B cell (primary cell): ENCODE measurements around the gene MUC22. TPM values are rescaled to one million over a fixed set of nuclear protein-coding genes. Genes with fewer than 3 reads are reported as not detected.

Experiments used
- ATAC-seq: fragments of 200-7000 bp; cut with Tn5 transposase; one replicate; pipeline ENCODE4 v1.10.0; 2021; ENCODE audit warnings: low read depth, mild to moderate bottlenecking, moderate number of reproducible peaks, moderate library complexity
- CTCF ChIA-PET: fragments of 350-600 bp; sonication (Branson Sonifier 250); formaldehyde crosslinking; loops from one replicate; lab custom pipeline; 2021; ENCODE audit warnings: antibody characterized with exemption, inconsistent platforms; lab: Charles Lee
- POLR2A ChIA-PET: fragments of 350-600 bp; sonication (Branson Sonifier 250); formaldehyde crosslinking; loops from one replicate; lab custom pipeline; 2021; ENCODE audit warnings: antibody characterized with exemption; lab: Charles Lee
- DNase-seq: peaks from one replicate; pipeline ENCODE4 v3.0.0; 2013
- H2AFZ ChIP-seq: 2 replicates; pipeline ENCODE4 v1.6.1; 2012; ENCODE audit warnings: mild to moderate bottlenecking, low read depth, low read length; ENCODE audit not compliant: insufficient read depth, poor library complexity, severe bottlenecking
- H3K27ac ChIP-seq, 2 donors: 1 replicate in 1 of 2; 2 replicates in 1 of 2; pipeline ENCODE4 v1.5.1; 2012 to 2013; ENCODE audit warnings: low read length in 2 of 2, mild to moderate bottlenecking in 2 of 2, moderate library complexity in 1 of 2
- H3K27me3 ChIP-seq, 4 experiments: fragments of 200-600 bp in 1 of 4; sonication (generic) in 1 of 4; replicated peaks in 1 of 4; 1 replicate in 2 of 4; 2 replicates in 2 of 4; pipeline versions ENCODE4 v1.6.1 to v1.7.0; 2013 to 2016; ENCODE audit warnings: low read length in 3 of 4, mild to moderate bottlenecking in 2 of 4, mixed read lengths in 1 of 4, moderate library complexity in 1 of 4; ENCODE audit not compliant: insufficient read depth in 4 of 4, control insufficient read depth in 3 of 4; ENCODE audit errors: control extremely low read depth in 1 of 4
- H3K36me3 ChIP-seq, 2 experiments: replicated peaks in 1 of 2; 1 replicate in 1 of 2; 2 replicates in 1 of 2; pipeline versions ENCODE4 v1.6.1 to v1.7.1; 2013; ENCODE audit warnings: low read length in 1 of 2; ENCODE audit not compliant: insufficient read depth in 2 of 2, control insufficient read depth in 1 of 2; ENCODE audit errors: control extremely low read depth in 1 of 2, extremely low read depth in 1 of 2
- H3K4me1 ChIP-seq, 2 donors: fragments of 200-600 bp in 1 of 2; sonication (generic) in 1 of 2; 1 replicate in 1 of 2; 2 replicates in 1 of 2; pipeline versions ENCODE4 v1.5.1 to v1.6.1; 2013 to 2017; ENCODE audit warnings: low read length in 2 of 2; ENCODE audit not compliant: control insufficient read depth in 2 of 2, insufficient read depth in 2 of 2
- H3K4me2 ChIP-seq: replicated peaks from 2 replicates; pipeline ENCODE3; 2012; ENCODE audit warnings: mild to moderate bottlenecking, low read depth, low read length; ENCODE audit not compliant: poor library complexity, severe bottlenecking
- H3K4me3 ChIP-seq, 5 experiments: fragments of 200-600 bp in 1 of 5; sonication (generic) in 1 of 5; 1 replicate in 3 of 5; 2 replicates in 2 of 5; pipeline versions ENCODE4 v1.5.1 to v1.7.0; 2011 to 2016; ENCODE audit warnings: low read length in 4 of 5, mild to moderate bottlenecking in 4 of 5, low read depth in 2 of 5, control low read depth in 1 of 5, moderate library complexity in 1 of 5; ENCODE audit not compliant: insufficient read depth in 1 of 5; ENCODE audit errors: control extremely low read depth in 1 of 5, extremely low read depth in 1 of 5
- H3K79me2 ChIP-seq: fragments of 200-600 bp; sonication (generic); one replicate; pipeline ENCODE4 v1.6.0; 2016; ENCODE audit warnings: low read length; ENCODE audit not compliant: control insufficient read depth, insufficient read depth
- H3K9ac ChIP-seq: fragments of 200-600 bp; sonication (generic); 2 replicates; pipeline ENCODE4 v1.6.1; 2017; ENCODE audit warnings: mild to moderate bottlenecking, low read length, moderate library complexity
- H3K9me3 ChIP-seq, 3 donors: one replicate each; pipeline versions ENCODE4 v1.6.1 to v1.7.1; 2013; ENCODE audit warnings: low read length in 2 of 3; ENCODE audit not compliant: control insufficient read depth in 2 of 3, insufficient read depth in 1 of 3; ENCODE audit errors: control extremely low read depth in 1 of 3
- H4K20me1 ChIP-seq: 2 replicates; pipeline ENCODE4 v1.6.0; 2012; ENCODE audit warnings: mild to moderate bottlenecking, low read length; ENCODE audit not compliant: insufficient read depth, control insufficient read depth, poor library complexity, severe bottlenecking
- H3K27ac Mint-ChIP-seq: one replicate; pipeline ENCODE4 v1.8.0; 2021; ENCODE audit warnings: mixed read lengths
- H3K27me3 Mint-ChIP-seq: one replicate; pipeline ENCODE4 v1.8.0; 2021; ENCODE audit warnings: mixed read lengths
- H3K4me1 Mint-ChIP-seq: one replicate; pipeline ENCODE4 v1.8.0; 2021; ENCODE audit warnings: mixed read lengths
- H3K4me3 Mint-ChIP-seq: one replicate; pipeline ENCODE4 v1.8.0; 2021; ENCODE audit warnings: mixed read lengths
- H3K9me3 Mint-ChIP-seq: one replicate; pipeline ENCODE4 v1.8.0; 2022; ENCODE audit warnings: mixed read lengths; ENCODE audit not compliant: insufficient read depth
- CTCF ChIP-seq: fragments of 200-600 bp; IDR thresholded peaks from one replicate; pipeline ENCODE4 v1.8.0; 2022; ENCODE audit warnings: antibody characterized with exemption, mild to moderate bottlenecking
- EZH2 ChIP-seq: IDR thresholded peaks from 2 replicates; pipeline ENCODE4 v1.6.1; 2012; ENCODE audit warnings: borderline replicate concordance, low read depth, mild to moderate bottlenecking, moderate library complexity, low read length; ENCODE audit not compliant: insufficient read depth, poor library complexity, severe bottlenecking
- WGBS: methylation state at CpG from one replicate; pipeline ENCODE4 v1.1.5; 2013; ENCODE audit warnings: missing lambda C conversion rate; ENCODE audit not compliant: insufficient coverage; 5-methylcytosine and 5-hydroxymethylcytosine counted together
- intact Hi-C: fragments of 100-400 bp; cut with micrococcal nuclease; formaldehyde crosslinking; loops from one replicate; pipeline ENCODE4 v1.10.0; 2022
- polyA plus RNA-seq: library from polyadenylated mRNA; depleted of rRNA; stranded (reverse); fragments of >200 nt; gene quantifications from 2 replicates; pipeline ENCODE4 v1.2.3, GENCODE V29; 2012
- total RNA-seq, 2 donors: library from RNA; stranded (reverse); fragments of 120-200 nt in 1 of 2; gene quantifications; 1 replicate in 1 of 2; 2 replicates in 1 of 2; pipeline versions ENCODE4 v1.2.3 to v1.2.4, GENCODE V29; 2013 to 2022

The MUC22 gene
- total and polyA plus RNA-seq, 2 donors (not counting 1 experiment from before 2014, with no cell fraction given), result not detected

GRCh38 chr6:31060145-31060544, 49.9 kb downstream of the MUC22 start:
- WGBS, result 95% methylated on average over 3 of the region's 8 CpGs
- peaks cover 0 to 2% (median 0%) of the 10 kb centered on the region in 4 experiments for H3K27me3 ChIP-seq
- ATAC-seq (no peak), DNase-seq (no peak)
- no peaks in the 10 kb centered on the region for H3K9me3 Mint-ChIP-seq
- H3K27ac Mint-ChIP-seq, result no peak overlapping the region
- intact Hi-C loops, result no loop called here
- H3K9me3 ChIP-seq, result no peaks in the 10 kb centered on the region
- no peaks in the 10 kb centered on the region for H3K79me2 ChIP-seq
- peaks cover 3% of the 10 kb centered on the region for H3K4me1 Mint-ChIP-seq
- no peaks in the 10 kb centered on the region for H3K4me1 ChIP-seq
- no peak overlapping the region for H3K4me3 Mint-ChIP-seq
- H3K36me3 ChIP-seq, result no peaks in the 10 kb centered on the region
- ChIA-PET POLR2A (no interaction called here), CTCF (interaction anchor here (0.9 to 2.4 kb wide), 4 partner anchors 9 to 232 kb away, joined by 3 to 10 read pairs (median 6); no protein-coding TSS in a partner anchor)
- no peak overlapping the region for H3K27ac ChIP-seq
- H4K20me1 ChIP-seq, result no peaks in the 10 kb centered on the region
- TF ChIP-seq CTCF (no peak), EZH2 (no peak)
- H3K9ac ChIP-seq, result no peak overlapping the region
- H2AFZ ChIP-seq, result no peak overlapping the region
- no peaks in the 10 kb centered on the region for H3K27me3 Mint-ChIP-seq
- no peak overlapping the region for H3K4me2 ChIP-seq
- no peak overlapping the region for H3K4me3 ChIP-seq

- no peaks in the 10 kb centered on the region for H4K20me1 ChIP-seq
- H2AFZ ChIP-seq, result no peak overlapping the region
- no peak overlapping the region for H3K9ac ChIP-seq
- H3K79me2 ChIP-seq, result no peaks in the 10 kb centered on the region
- H3K27me3 ChIP-seq, result peaks cover 0 to 2% (median 0%) of the 10 kb centered on the region in 4 experiments
- DNase-seq, result no peak
- H3K27me3 Mint-ChIP-seq, result no peaks in the 10 kb centered on the region
- no peak overlapping the region for H3K4me2 ChIP-seq
- WGBS, result 92% methylated on average over 4 of the region's 7 CpGs
- no peak overlapping the region for H3K4me3 Mint-ChIP-seq
- no peak overlapping the region for H3K27ac Mint-ChIP-seq
- TF ChIP-seq EZH2 (no peak), CTCF (no peak)
- no peaks in the 10 kb centered on the region for H3K9me3 ChIP-seq
- H3K27ac ChIP-seq, result no peak overlapping the region
- CTCF ChIA-PET, result interaction anchor here (1.0 kb wide), 1 partner anchor 13 kb away, joined by 3 read pairs; no protein-coding TSS in a partner anchor
- intact Hi-C loops, result no loop called here
- no peaks in the 10 kb centered on the region for H3K36me3 ChIP-seq
- no peaks in the 10 kb centered on the region for H3K9me3 Mint-ChIP-seq
- no peak for ATAC-seq
- peaks cover 1% of the 10 kb centered on the region for H3K4me1 Mint-ChIP-seq
- no peaks in the 10 kb centered on the region for H3K4me1 ChIP-seq
- no peak overlapping the region for H3K4me3 ChIP-seq
- POLR2A ChIA-PET, result no interaction called here
Observed at GRCh38 chr6:31063906-31064435, 53.7 kb downstream of the MUC22 start.
